ENCODE data around the gene EXD1.

The EXD1 gene

DNA sequence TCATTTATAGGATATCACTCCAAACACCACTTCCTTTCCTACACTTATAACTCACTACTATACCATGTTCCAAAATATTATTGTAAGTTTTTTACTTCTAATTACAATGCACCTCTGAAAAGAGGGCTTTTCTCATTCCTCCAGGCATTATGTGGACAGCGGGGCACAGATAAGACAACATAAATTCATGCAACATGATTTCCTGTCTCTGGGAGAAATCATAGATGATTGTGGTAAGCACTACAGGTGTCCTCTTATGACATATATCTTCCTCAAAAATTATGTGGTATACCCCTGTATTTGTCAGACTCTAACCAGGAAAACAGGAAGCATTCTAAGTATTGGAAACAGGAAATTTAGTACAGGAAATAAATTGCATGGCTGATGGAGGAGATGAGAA is 68.8 kb downstream of the EXD1 start:
- Histone ChIP-seq H3K9ac (ENCODE audit: low read length) (no peak overlapping the region), H3K23ac (ENCODE audit: low read length in 2 of 2) (no peak overlapping the region), H4K8ac (ENCODE audit: low read length) (no peak overlapping the region), H3K4me1 (ENCODE audit: control insufficient read depth, insufficient read depth, low read depth, low read length) (peaks cover 3% of the 10 kb centered on the region), H3K4me2 (ENCODE audit: low read length, poor library complexity, severe bottlenecking) (no peak overlapping the region), H2BK120ac (ENCODE audit: low read depth, low read length) (no peak overlapping the region), H3K18ac (ENCODE audit: low read depth in 1 of 2, low read length in 2 of 2) (no peak overlapping the region), H4K91ac (ENCODE audit: low read length) (no peak overlapping the region), H2AFZ (ENCODE audit: low read depth, low read length) (no peak overlapping the region), H3K27ac (ENCODE audit: low read length, poor library complexity, severe bottlenecking) (no peak overlapping the region), H2BK5ac (ENCODE audit: low read depth, low read length, poor library complexity, severe bottlenecking) (no peak overlapping the region), H3K4me3 (ENCODE audit: insufficient read depth in 1 of 2, low read depth in 1 of 2, low read length in 2 of 2) (no peak overlapping the region), H3K14ac (ENCODE audit: low read length in 2 of 2) (no peak overlapping the region), H3K36me3 (ENCODE audit: control insufficient read depth in 1 of 2, insufficient read depth in 2 of 2, low read depth in 1 of 2, low read length in 2 of 2) (no peaks in the 10 kb centered on the region), H3K9me3 (ENCODE audit: control insufficient read depth, low read length) (no peaks in the 10 kb centered on the region), H3K4ac (ENCODE audit: low read depth in 1 of 2, low read length in 2 of 2) (no peak overlapping the region), H2BK15ac (ENCODE audit: low read depth, poor library complexity, severe bottlenecking) (no peak overlapping the region), H3K79me1 (replicated peaks; ENCODE audit: low read length, poor library complexity, severe bottlenecking) (no peaks in the 10 kb centered on the region), H2AK5ac (ENCODE audit: low read length, severe bottlenecking) (no peak overlapping the region), H3K27me3 (ENCODE audit: control insufficient read depth in 1 of 2, insufficient read depth in 1 of 2, low read length in 2 of 2) (no peaks in the 10 kb centered on the region), H2BK12ac (ENCODE audit: low read length in 2 of 2) (no peak overlapping the region)
- no CpG with 5 or more reads among the region's 1 CpG for WGBS
- DNase-seq = no peak

DNA sequence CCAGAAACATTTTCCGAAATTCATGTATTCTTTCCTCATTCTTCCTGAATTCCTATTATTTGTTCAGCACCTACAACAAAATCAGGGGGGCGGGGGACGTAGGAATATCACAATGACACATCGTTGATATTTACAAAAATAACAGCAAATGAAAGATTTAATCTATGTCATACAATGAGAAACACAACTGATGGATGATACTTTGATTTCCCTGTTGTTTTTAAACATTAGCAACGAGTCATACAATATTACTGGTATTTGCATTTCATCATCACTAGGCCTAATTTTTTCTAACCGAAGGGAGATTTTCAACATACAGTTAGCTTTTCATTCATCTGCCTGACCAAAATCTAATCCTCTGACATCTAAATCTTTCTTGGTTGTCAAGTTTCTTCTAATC is 69.2 kb downstream of the EXD1 start:
- peak; percentile 4 for DNase-seq
- no peaks in the 10 kb centered on the region for H3K9me3 ChIP-seq (ENCODE audit: control insufficient read depth, low read length)
- no peak overlapping the region for H3K18ac ChIP-seq (ENCODE audit: low read depth in 1 of 2, low read length in 2 of 2)
- no peak overlapping the region for H4K91ac ChIP-seq (ENCODE audit: low read length)
- H2BK120ac ChIP-seq (ENCODE audit: low read depth, low read length) = no peak overlapping the region
- H3K27me3 ChIP-seq (ENCODE audit: control insufficient read depth in 1 of 2, insufficient read depth in 1 of 2, low read length in 2 of 2) = no peaks in the 10 kb centered on the region
- no peak overlapping the region for H3K4me3 ChIP-seq (ENCODE audit: insufficient read depth in 1 of 2, low read depth in 1 of 2, low read length in 2 of 2)
- H3K9ac ChIP-seq (ENCODE audit: low read length) = no peak overlapping the region
- H3K4me2 ChIP-seq (ENCODE audit: low read length, poor library complexity, severe bottlenecking) = no peak overlapping the region
- no peak overlapping the region for H2BK12ac ChIP-seq (ENCODE audit: low read length in 2 of 2)
- H3K14ac ChIP-seq (ENCODE audit: low read length in 2 of 2) = no peak overlapping the region
- H3K36me3 ChIP-seq (ENCODE audit: control insufficient read depth in 1 of 2, insufficient read depth in 2 of 2, low read depth in 1 of 2, low read length in 2 of 2) = no peaks in the 10 kb centered on the region
- H3K79me1 ChIP-seq (replicated peaks; ENCODE audit: low read length, poor library complexity, severe bottlenecking) = no peaks in the 10 kb centered on the region
- H2AK5ac ChIP-seq (ENCODE audit: low read length, severe bottlenecking) = no peak overlapping the region
- 78% methylated on average over 3 of the region's 6 CpGs for WGBS
- no peak overlapping the region for H2BK5ac ChIP-seq (ENCODE audit: low read depth, low read length, poor library complexity, severe bottlenecking)
- H4K8ac ChIP-seq (ENCODE audit: low read length) = no peak overlapping the region
- H3K4me1 ChIP-seq (ENCODE audit: control insufficient read depth, insufficient read depth, low read depth, low read length) = peaks cover 3% of the 10 kb centered on the region
- H3K23ac ChIP-seq (ENCODE audit: low read length in 2 of 2) = no peak overlapping the region
- no peak overlapping the region for H2BK15ac ChIP-seq (ENCODE audit: low read depth, poor library complexity, severe bottlenecking)
- H3K4ac ChIP-seq (ENCODE audit: low read depth in 1 of 2, low read length in 2 of 2) = no peak overlapping the region
- no peak overlapping the region for H3K27ac ChIP-seq (ENCODE audit: low read length, poor library complexity, severe bottlenecking)
- no peak overlapping the region for H2AFZ ChIP-seq (ENCODE audit: low read depth, low read length)

DNA sequence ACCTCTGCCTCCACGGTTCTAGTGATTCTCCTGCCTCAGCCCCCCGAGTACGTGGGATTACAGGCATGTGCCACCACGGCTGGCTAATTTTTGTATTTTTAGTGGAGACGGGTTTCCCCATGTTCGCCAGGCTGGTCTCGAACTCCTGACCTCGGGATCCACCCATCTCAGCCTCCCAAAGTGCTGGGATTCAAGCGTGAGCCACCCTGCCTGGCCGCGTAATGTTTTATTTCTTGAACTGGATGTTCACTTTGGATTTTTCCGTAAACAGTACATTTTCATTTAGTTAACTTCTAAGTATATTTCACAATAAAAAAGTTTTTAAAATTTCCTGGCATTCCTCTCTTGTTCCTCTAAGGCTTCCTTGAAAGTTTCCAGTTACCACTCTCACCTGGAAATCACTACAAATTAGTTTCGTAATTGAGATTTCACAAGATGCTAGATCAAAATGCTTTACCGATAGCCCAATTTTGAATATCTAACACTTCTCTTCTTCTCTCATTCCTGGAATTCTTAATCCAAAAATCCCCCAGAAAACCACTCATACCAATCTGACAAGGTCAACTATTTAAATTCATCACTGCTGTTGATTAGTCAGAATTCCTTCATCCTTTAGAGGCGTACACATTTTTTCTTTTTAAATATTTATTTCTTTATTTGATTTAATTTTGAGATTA is 69.8 kb downstream of the EXD1 start:
- no peak overlapping the region for H4K91ac ChIP-seq (ENCODE audit: low read length)
- no peaks in the 10 kb centered on the region for H3K36me3 ChIP-seq (ENCODE audit: control insufficient read depth in 1 of 2, insufficient read depth in 2 of 2, low read depth in 1 of 2, low read length in 2 of 2)
- H3K4me1 ChIP-seq (ENCODE audit: control insufficient read depth, insufficient read depth, low read depth, low read length) = peaks cover 3% of the 10 kb centered on the region
- H3K4me3 ChIP-seq (ENCODE audit: insufficient read depth in 1 of 2, low read depth in 1 of 2, low read length in 2 of 2) = no peak overlapping the region
- H2BK120ac ChIP-seq (ENCODE audit: low read depth, low read length) = no peak overlapping the region
- no peaks in the 10 kb centered on the region for H3K79me1 ChIP-seq (replicated peaks; ENCODE audit: low read length, poor library complexity, severe bottlenecking)
- H3K18ac ChIP-seq (ENCODE audit: low read depth in 1 of 2, low read length in 2 of 2) = no peak overlapping the region
- H3K14ac ChIP-seq (ENCODE audit: low read length in 2 of 2) = no peak overlapping the region
- no peak overlapping the region for H4K8ac ChIP-seq (ENCODE audit: low read length)
- H3K27ac ChIP-seq (ENCODE audit: low read length, poor library complexity, severe bottlenecking) = no peak overlapping the region
- H3K4me2 ChIP-seq (ENCODE audit: low read length, poor library complexity, severe bottlenecking) = no peak overlapping the region
- DNase-seq = no peak
- no peak overlapping the region for H2BK5ac ChIP-seq (ENCODE audit: low read depth, low read length, poor library complexity, severe bottlenecking)
- H3K27me3 ChIP-seq (ENCODE audit: control insufficient read depth in 1 of 2, insufficient read depth in 1 of 2, low read length in 2 of 2) = no peaks in the 10 kb centered on the region
- 94% methylated on average over 13 of the region's 15 CpGs for WGBS
- no peak overlapping the region for H3K4ac ChIP-seq (ENCODE audit: low read depth in 1 of 2, low read length in 2 of 2)
- H3K23ac ChIP-seq (ENCODE audit: low read length in 2 of 2) = no peak overlapping the region
- H3K9me3 ChIP-seq (ENCODE audit: control insufficient read depth, low read length) = no peaks in the 10 kb centered on the region
- H2AFZ ChIP-seq (ENCODE audit: low read depth, low read length) = no peak overlapping the region
- no peak overlapping the region for H2BK15ac ChIP-seq (ENCODE audit: low read depth, poor library complexity, severe bottlenecking)
- no peak overlapping the region for H2BK12ac ChIP-seq (ENCODE audit: low read length in 2 of 2)
- no peak overlapping the region for H2AK5ac ChIP-seq (ENCODE audit: low read length, severe bottlenecking)
- no peak overlapping the region for H3K9ac ChIP-seq (ENCODE audit: low read length)

DNA sequence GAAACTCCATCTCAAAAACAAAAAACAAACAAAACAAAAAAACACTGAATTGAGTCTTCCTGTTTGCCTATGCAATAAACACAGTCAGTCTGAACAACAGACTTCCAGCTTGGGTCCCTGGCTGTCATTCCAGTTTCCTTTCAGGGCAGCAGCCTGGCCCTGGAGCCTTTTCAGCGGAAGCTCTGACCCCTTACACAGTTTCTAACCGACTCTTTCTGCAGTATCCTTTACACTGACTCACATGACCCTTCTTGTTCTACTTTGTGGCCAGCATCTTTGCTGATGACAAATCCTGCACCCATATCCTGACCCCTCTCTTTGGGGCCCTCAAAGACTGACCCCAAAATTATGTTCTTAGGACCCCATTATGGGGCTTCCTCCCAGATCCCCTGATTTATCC is 76.1 kb downstream of the EXD1 start:
- Histone ChIP-seq H3K14ac (ENCODE audit: low read length in 2 of 2) (no peak overlapping the region), H3K27me3 (ENCODE audit: control insufficient read depth in 1 of 2, insufficient read depth in 1 of 2, low read length in 2 of 2) (no peaks in the 10 kb centered on the region), H3K79me1 (replicated peaks; ENCODE audit: low read length, poor library complexity, severe bottlenecking) (no peaks in the 10 kb centered on the region), H2BK15ac (ENCODE audit: low read depth, poor library complexity, severe bottlenecking) (no peak overlapping the region), H3K4ac (ENCODE audit: low read depth in 1 of 2, low read length in 2 of 2) (no peak overlapping the region), H4K8ac (ENCODE audit: low read length) (no peak overlapping the region), H2BK12ac (ENCODE audit: low read length in 2 of 2) (no peak overlapping the region), H3K9ac (ENCODE audit: low read length) (no peak overlapping the region), H4K91ac (ENCODE audit: low read length) (no peak overlapping the region), H3K23ac (ENCODE audit: low read length in 2 of 2) (no peak overlapping the region), H2BK5ac (ENCODE audit: low read depth, low read length, poor library complexity, severe bottlenecking) (no peak overlapping the region), H3K36me3 (ENCODE audit: control insufficient read depth in 1 of 2, insufficient read depth in 2 of 2, low read depth in 1 of 2, low read length in 2 of 2) (no peaks in the 10 kb centered on the region), H3K4me1 (ENCODE audit: control insufficient read depth, insufficient read depth, low read depth, low read length) (peaks cover 1% of the 10 kb centered on the region), H3K27ac (ENCODE audit: low read length, poor library complexity, severe bottlenecking) (no peak overlapping the region), H3K9me3 (ENCODE audit: control insufficient read depth, low read length) (no peaks in the 10 kb centered on the region), H2AK5ac (ENCODE audit: low read length, severe bottlenecking) (no peak overlapping the region), H3K4me2 (ENCODE audit: low read length, poor library complexity, severe bottlenecking) (no peak overlapping the region), H3K18ac (ENCODE audit: low read depth in 1 of 2, low read length in 2 of 2) (no peak overlapping the region), H2AFZ (ENCODE audit: low read depth, low read length) (no peak overlapping the region), H2BK120ac (ENCODE audit: low read depth, low read length) (no peak overlapping the region), H3K4me3 (ENCODE audit: insufficient read depth in 1 of 2, low read depth in 1 of 2, low read length in 2 of 2) (no peak overlapping the region)
- 43% methylated on average over 2 of the region's 2 CpGs for WGBS
- peak; percentile 21 for DNase-seq

All from mesenchymal stem cell (in vitro differentiated cells and primary cell).